GM18526 (cell line): ENCODE measurements around the gene FMNL1.
A peak's percentile ranks its signal among the peaks of the same experiment; 100 is the strongest.

Experiments used
- POLR2A ChIP-seq: IDR thresholded peaks from 3 replicates; pipeline ENCODE4 v1.6.1; 2011; ENCODE audit not compliant: insufficient read length; ENCODE audit errors: extremely low read depth

FMNL1 gene

GRCh38 chr17:45260204-45260783, 38.6 kb downstream of the FMNL1 start:
- TF ChIP-seq POLR2A: no peak

- peak; percentile 9 for TF ChIP-seq POLR2A
Measured at GRCh38 chr17:45261577-45262515, 40.2 kb downstream of the FMNL1 start, which contains the start of gene SPATA32. SPATA32 (minus strand) TSS chr17:45262094; CDS start chr17:45262016, 78 bp downstream.

DNA sequence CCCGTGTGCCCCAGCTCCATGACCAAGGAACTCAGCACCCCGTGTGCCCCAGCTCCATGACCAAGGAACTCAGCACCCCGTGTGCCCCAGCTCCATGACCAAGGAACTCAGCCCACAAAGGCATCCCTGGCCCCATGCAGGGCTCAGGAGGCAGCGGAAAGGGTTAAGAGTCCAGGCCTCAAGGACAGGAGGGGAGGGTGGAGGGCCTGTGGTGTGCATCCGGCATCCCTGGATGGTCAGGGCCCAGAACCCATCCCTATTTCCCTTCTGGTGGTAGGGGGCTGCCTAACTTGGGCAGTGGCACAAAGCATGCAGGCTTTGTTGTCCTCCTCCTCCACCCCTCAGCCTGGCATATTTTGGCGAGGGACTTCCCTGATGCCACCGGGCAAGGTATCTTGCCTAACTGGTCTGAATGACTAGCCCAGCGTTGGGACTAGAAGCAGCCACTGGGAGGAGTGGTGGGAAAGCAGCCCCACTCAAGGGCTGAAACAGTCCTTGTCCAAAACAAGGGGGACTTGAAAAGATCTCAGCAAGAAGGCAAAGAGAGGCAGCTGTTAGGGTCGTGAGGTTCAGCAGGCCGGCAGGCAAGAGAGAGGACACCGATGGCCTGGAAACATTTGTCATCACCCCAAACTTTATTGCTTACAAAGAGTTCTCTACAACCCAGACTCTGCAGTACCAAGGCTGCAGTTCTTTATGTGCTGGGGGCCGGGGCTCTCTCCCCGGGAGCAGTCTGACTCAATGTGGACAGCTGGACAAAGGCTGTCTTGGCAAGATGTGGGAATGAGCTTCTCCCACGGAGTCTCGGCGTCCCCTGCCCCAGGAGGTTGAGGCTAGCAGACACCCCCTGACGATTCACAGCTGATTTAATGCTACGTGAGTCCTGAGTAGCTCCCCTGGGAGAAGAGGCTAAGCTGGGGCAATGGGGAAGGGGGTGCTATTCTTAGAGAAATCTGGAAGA, 41.1 kb downstream of the FMNL1 start:
- TF ChIP-seq POLR2A: no peak

DNA sequence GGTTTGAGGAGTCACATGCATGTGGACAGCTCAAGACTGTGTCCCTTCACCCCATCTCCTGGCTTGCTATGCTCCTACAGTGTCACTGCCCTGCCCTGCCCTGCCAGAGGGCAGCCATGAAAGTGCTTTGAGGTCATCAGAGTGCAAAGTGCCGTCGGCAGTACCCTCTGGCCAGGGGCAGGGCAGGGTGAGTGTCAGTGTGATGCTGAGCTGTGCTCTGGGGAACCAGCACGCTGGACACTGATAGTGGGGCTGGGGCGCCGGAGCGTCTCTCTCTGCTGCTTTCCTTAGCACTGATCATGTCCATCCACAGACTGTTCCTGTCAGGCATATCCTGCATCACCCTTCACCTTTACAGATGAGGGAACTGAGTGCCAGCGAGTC, 41.8 kb downstream of the FMNL1 start:
- TF ChIP-seq POLR2A: no peak

- TF ChIP-seq POLR2A: no peak
Measured at GRCh38 chr17:45264430-45264829, 42.7 kb downstream of the FMNL1 start.

- TF ChIP-seq POLR2A: no peak
Measured at GRCh38 chr17:45264988-45265387, 43.3 kb downstream of the FMNL1 start.

DNA sequence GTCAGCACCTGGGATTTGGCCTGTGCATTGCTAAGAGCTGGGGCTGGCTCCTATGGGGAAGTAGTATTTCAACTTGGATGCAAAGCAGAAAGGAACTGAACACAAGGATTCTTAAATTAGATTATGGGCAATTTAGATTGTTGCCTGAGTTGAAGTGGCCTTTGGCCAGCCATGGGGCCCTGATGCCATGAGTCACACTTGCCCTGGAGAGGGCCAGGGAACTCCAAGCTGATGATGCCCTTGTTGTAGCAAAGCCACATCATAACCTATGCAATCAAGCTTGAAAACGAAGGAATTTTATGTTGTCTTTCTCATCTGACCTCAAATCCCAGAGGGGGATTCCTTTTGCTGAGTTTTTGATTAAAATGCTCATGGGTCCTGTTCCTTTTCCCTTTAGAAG, 44.1 kb downstream of the FMNL1 start:
- no peak for TF ChIP-seq POLR2A

- TF ChIP-seq POLR2A: no peak
Measured at GRCh38 chr17:45266372-45266926, 44.8 kb downstream of the FMNL1 start.

- TF ChIP-seq POLR2A: no peak
Measured at GRCh38 chr17:45267436-45268055, 45.9 kb downstream of the FMNL1 start.

DNA sequence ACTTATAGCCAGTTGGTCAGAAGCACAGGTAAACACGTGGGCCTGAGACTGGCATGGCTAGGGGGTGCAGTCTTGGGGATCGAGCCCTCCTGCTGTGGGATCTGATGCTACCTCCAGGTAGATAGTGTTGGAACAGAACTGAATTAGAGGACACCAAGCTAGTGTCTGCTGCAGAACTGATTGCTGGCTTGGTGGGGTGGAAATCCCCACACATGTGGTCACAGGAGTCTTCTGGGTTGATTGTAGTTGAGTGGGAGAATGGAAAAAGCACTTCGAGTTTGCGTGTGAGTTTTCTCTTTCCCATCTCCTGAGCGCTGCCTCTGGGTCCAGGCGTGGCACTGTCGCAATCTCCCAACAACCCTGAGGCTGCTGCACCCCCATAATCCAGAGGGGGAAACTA, 48.2 kb downstream of the FMNL1 start:
- no peak for TF ChIP-seq POLR2A

DNA sequence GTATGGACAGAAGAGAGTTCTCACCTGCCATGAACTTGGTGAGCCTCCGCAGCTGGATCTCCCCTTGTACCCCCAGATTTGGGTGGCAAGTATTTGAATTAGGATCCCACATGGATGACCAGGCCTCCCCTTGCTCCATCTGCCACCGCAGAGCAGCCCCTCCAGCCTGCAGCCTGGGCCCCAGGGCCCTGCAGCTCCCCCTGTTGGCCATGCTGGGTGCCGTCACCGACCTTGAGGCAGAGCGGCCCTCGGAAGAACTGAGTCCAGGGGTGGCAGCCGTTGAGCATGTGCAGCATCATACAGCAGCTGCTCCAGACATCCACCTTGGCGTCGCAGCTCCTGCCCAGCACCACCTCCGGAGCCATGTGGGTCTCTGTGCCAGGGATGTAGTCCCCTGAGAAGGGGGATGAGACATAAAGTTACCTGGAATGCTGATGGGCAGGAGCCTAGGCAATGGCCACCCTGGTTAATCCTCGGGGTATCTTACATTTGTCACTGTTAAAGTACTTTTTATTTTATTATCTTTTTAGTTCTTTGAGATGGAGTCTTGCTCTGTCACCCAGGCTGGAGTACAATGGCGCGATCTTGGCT, 49.2 kb downstream of the FMNL1 start:
- TF ChIP-seq POLR2A: no peak

- no peak for TF ChIP-seq POLR2A
Measured at GRCh38 chr17:45271603-45272002, 49.9 kb downstream of the FMNL1 start.

GRCh38 chr17:45273551-45273957, 51.9 kb downstream of the FMNL1 start:
- TF ChIP-seq POLR2A: no peak

DNA sequence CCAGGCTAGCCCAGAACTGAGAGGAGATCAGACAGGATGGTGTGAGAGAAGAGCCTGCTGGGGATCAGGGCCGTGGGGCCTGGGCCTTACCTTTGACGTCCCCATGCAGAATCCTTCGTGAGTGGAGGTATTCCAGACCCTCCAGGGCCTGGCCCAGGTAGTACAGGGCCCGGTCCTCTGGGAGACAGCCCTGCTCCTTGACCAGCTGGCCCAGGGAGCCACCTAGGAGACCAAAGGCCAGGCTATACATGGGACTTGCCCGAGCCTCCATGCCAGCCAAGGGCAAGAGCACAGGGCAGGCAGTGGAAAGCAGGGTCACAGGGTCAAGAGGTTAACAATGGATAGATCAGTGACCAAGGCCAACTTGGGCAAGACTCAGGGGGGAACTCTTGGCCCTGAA, 52.3 kb downstream of the FMNL1 start:
- TF ChIP-seq POLR2A: no peak
